Mammary epithelial cell (primary cell): Measurements from ENCODE around the gene VSIG2.

Source experiments
- CTCF ChIP-seq, 2 donors: IDR thresholded peaks in 1 of 2; conservative IDR thresholded peaks in 1 of 2; 2 replicates each; pipeline ENCODE4 v1.5.1; 2011 to 2012; ENCODE audit warnings: inconsistent platforms in 2 of 2, low read length in 2 of 2, mild to moderate bottlenecking in 2 of 2, control low read depth in 1 of 2, low read depth in 1 of 2; ENCODE audit not compliant: insufficient read depth in 1 of 2; ENCODE audit errors: extremely low read depth in 1 of 2
- EZH2 ChIP-seq: IDR thresholded peaks from 2 replicates; pipeline ENCODE4 v1.6.1; 2012; ENCODE audit warnings: low read length, inconsistent platforms, borderline replicate concordance

- TF ChIP-seq CTCF (conservative IDR thresholded peaks at IDR 0.05 in 1 of 2, IDR thresholded peaks at IDR 0.05 in 1 of 2; ENCODE audit: extremely low read depth in 1 of 2, insufficient read depth in 1 of 2, low read depth in 1 of 2, low read length in 2 of 2) (no peak), EZH2 (no peak)
Measured at GRCh38 chr11:124766156-124766555, 14.1 kb upstream of the VSIG2 start.
